COLO829 (cell line): ENCODE results near the gene ARFGAP3.

Experiments
- DNase-seq: peaks from one replicate; pipeline ENCODE4 v3.0.0; 2012; ENCODE audit warnings: low spot score

Gene ARFGAP3

GRCh38 chr22:42862045-42862734 lies 5.1 kb upstream of the ARFGAP3 start:
- no peak for DNase-seq

DNA sequence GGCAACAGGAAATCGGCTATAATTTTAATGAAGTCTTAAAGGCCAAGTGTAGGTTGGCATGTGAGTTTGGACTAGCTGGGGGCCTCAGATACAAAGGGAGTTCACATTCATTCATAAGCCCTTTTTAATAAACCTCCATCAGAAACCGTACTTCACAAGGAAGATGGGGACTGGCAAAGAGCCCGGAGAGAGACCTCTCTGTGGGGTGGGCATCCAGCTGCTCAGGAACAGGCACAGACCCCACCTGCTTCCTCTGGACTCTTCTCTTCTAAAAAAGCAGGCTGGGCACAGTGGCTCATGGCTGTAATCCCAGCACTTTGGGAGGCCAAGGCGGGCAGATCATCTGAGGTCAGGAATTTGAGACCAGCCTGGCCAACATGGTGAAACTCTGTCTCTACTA lies 3.9 kb upstream of the ARFGAP3 start:
- DNase-seq = no peak

DNA sequence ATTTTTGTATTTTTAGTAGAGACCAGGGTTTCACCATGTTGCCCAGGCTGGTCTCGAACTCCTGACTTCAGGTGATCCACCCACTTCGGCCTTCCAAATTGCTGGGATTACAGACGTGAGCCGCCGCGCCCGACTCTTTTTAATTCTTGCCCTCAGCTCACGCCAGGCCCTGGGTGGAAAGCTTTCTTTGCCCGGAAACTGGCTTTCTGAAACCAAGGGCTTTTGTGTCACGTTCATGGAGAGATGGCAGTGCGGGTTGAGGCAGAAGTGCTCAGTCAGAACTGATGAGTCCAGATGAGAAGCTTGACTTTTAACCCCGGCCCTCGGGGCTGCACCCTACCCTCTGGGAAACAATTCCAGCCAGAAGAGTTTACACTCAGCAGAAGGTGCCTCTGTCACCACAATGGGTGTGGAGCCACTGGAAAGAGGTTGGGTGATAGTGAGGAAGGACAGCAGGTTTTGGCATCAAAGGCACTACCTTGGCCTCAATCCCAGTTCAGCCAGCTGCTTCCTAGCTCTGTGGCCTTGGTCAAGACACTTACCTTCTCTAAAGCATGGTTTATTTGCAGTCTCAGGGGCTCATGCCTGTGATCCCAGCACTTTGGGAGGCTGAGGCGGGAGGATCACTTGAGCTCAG lies 890 bp upstream of the ARFGAP3 start:
- no peak for DNase-seq

DNA sequence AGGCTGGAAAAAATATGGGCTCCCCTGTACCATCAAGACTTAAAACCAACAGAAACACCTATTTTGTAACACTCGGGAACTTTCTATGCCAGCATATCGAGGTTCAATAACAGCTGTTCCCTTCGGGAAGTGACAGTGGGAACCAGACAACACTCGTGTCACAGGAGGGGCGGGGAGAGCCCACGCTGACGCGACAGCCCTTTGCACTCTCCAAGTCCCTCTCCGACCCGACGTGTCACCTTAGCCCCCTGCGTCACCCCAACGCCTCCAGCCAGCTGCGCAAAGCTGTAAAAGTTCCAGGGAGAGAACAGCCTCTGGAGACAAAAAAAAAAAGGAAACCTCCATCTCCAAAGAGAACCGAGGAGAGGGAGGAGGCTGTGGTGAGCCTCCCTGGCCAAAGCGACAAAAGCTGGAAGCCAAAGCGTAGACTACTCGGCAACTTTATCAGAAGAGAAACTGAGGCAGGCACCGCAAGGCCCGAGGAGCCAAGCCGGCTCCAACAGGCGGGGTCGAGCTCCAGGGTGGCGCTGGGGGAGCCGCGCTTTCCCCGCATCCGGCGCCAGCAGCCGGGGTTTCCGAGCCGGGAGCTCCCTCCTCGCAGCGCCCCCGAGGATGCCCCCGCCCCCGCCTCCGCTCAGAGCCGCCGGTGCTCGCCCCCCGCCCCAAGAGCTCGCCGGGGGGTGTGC lies 751 bp downstream of the ARFGAP3 start:
- no peak for DNase-seq

- no peak for DNase-seq
Measured at GRCh38 chr22:42855721-42856120, 1.4 kb downstream of the ARFGAP3 start.

GRCh38 chr22:42855211-42855610 lies 1.9 kb downstream of the ARFGAP3 start:
- DNase-seq = no peak

DNA sequence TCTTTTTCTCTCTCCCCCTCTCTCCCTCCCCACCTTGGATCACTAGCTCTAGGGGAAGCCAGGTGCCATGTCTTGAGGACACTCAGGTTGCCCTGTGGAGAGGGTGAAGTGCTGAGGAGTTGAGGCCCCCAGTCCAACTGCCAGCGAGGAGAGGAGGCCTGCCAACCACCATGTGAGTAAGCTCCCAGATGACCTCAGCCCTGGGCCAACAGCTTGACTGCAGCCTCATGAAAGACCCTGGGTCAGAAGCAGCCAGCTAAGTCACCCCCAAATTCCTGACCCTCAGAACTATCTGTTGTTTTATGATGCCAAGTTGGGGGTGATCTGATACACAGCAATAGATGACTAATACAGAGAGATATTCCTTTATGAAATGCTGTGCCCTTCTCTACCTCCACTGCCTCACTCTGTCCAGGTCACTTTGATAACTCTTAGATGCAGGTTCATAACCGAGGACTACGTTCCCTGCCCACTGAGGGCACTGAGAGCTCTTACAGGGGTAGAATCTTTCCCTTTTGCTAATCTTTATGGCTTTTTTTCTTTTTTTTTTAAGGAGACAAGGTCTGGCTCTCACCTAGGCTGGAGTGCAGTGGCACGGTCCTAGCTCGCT lies 8.0 kb downstream of the ARFGAP3 start:
- DNase-seq = no peak

DNA sequence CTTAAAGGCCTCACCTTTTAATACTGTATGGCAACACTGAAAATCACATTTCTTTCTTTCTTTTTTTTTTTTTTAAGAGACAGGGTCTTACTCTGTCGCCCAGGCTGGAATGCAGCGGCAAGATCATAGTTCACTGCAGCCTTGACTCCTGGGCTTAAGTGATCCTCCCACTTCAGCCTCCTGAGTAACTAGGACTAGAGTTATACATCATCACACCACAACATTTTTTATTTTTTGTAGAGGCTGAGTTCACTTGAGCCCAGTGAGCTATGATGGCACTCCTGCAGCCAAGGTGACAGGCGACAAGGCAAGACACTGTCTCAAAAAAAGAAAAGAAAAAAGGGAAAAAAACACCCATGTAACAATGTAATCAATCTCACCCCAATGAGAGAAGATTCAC lies 10.0 kb downstream of the ARFGAP3 start:
- DNase-seq = no peak

DNA sequence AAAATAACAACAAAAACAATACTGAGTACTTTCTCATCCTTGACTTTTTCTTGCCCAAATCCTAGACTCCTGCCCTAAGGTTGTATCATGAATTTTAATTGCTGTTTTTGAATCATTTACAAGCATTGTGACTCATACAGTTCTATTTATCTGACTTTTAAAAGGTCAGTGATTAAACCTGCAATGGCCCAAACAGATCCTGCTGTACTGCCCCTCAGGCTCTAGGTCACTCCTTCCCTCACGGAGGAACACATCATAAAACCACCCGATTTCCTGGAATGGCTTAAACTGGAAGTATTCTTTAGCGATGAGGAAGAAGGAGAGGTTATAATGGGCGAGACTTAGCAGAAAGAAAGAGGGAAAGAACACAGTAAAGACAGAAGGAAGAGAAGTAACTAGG lies 12.3 kb downstream of the ARFGAP3 start:
- peak; percentile 79 for DNase-seq

- DNase-seq = no peak
Measured at GRCh38 chr22:42842658-42843370, 14.3 kb downstream of the ARFGAP3 start.

DNA sequence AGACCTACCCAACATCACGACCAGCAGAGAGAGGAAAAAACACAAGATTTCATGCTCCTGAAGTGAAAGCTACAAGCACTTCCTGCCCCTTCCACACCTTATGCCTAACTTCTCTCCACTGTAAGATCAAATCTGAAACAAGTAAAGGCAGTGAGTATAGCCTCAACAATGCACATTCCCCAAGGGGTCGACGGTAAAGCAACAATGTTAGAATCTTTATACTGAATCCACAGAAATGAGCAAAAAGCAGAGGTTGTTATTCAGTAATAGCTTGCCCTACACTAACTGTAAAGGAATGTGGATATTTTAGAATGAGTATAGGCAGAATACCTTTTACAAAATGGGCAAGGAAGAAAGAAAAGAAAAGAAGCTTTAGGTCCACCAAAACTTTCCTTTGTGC lies 15.6 kb downstream of the ARFGAP3 start:
- no peak for DNase-seq

GRCh38 chr22:42837556-42837955 lies 19.5 kb downstream of the ARFGAP3 start:
- DNase-seq = no peak

- DNase-seq = no peak
Measured at GRCh38 chr22:42836026-42836425, 21.0 kb downstream of the ARFGAP3 start.

DNA sequence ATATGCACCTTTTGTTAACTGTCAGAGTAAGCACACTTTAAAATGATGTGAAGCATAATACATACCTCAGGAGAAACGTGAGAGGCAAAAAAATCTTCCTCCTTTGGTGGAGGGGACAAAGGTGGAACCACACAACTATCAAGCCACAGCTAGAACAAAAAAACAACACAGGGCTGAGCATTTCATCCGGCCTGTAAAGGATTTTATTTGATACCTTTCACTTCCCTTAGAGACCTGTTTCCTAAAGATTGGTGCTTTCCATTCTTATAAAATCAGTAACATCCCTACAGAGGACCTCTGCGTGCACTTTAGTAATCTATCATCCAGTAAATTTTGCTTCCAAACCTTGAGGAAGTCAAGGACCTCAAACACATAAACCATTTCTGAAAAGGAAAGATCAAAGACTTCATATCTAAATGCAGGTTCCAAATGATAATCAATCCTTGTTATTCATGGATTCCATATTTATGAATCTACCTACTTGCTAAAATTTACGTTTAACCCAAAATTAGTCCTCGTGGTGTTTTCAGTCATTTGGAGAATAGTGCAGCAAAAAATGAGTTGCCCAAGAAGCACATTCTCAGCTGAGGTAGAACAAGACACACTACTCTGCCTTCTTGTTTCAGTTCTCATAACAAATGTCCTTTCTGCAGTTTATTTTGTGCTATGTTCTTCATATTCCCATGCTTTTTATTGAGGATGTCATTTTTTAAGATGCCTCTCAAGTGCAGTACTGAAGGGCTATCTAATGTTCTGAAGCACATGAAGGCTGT lies 22.7 kb downstream of the ARFGAP3 start:
- no peak for DNase-seq

GRCh38 chr22:42833104-42833503 lies 24.0 kb downstream of the ARFGAP3 start:
- DNase-seq = no peak

DNA sequence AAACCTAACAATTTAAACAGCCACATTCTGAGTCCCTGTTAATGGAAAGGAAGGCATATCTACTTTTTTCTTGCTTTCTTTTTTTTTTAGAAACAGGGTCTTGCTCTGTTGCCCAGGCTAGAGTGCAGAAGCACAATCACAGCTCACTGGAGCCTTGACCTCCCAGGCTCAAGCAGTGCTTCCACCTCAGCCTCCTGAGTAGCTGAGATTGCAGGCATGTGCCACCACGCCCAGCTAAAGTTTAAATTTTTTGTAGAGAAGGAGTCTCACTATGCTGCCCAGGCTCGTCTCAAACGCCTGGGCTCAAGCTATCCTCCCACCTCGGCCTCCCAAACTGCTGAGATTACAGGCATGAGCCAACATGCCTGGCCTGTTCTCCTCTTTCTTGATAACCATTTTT lies 25.4 kb downstream of the ARFGAP3 start:
- no peak for DNase-seq

DNA sequence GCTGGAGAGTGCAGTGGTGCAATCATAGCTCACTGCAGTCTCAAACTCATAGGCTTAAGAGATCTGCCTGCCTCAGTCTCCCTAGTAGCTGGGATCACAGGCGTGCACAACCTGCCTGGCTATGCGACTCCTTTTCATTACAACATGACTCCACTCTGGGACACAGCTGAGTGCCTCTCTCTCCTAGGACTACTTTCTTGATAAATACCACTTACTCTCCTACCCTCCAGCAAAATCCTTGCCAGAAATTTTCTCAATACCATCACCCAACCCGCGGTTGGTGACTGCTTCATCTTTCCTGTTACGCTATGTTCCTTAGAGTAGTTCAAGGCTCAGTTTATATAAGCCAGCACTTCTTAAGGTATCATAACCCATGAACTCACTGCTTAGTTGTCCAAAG lies 26.9 kb downstream of the ARFGAP3 start:
- DNase-seq = no peak

GRCh38 chr22:42829302-42829701 lies 27.8 kb downstream of the ARFGAP3 start:
- DNase-seq = no peak

DNA sequence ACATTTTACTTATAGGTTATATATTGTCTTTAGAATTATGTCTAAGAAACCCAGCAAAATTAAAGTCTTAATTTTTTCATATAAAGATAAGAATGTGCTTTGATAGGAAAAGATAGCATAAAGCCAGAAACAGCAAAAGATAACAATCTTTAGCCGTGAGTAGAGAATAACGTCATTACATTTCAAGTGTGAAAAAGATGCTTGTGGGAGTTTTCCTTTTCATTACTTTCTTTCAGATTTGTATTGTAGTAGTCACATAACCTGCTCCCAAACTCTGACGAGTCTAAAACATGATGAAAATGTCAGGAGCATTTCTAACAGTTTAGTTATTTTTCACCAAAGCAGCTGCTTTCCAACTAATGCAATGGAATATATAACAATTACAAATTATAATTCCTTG lies 31.3 kb downstream of the ARFGAP3 start:
- DNase-seq = no peak

DNA sequence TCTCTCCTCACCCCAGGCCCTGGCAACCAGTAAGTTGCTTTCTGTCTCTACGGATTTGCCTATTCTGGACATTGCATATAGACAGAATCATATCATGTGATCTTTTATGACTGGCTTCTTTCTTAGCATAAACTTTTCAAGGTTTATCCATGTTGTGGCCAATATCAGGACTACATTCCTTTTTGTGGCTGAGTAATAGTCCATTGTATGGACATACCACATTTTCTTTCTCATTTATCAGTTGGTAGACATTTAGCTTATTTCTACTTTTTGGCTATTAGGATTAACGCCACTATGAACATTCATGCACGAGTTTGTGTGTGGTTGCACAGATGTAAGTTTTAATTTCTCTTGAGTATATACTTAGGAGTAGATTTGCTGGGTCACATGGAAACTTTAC lies 35.7 kb downstream of the ARFGAP3 start:
- DNase-seq = no peak

DNA sequence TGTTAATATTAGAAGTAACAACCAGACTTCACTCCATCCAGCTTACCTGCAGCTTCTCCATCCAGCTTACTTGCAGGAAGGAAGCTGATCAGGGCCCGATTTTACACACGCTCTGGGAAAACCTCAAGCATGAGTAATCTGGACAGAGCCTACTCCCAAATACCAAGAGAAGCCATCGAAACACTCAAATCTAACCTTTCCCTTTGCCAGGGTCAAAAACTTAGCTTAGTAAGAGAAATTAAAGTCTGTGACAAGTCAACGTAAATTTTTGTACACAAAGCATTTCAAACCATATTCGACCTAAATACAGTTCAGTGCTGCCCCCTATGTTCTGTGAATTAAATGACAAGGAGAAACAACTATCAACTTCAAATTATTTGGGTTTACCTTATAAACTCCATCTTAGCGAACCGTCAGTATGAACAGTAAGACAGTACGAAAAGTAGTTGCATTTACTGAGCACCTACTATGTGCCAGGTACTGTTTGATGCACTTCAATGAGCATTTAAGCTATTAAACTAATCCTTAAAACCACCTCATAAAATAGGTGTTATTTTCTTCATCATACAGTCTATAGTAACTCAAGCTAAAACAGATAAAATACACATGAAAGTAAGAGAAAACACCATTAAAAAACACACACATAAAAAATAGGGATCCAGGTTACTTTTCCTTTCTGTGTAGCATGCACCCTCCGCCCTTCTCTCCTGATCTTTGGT lies 36.9 kb downstream of the ARFGAP3 start:
- DNase-seq = peak; percentile 34
